ENCODE data around the gene UQCC5. TPM values are rescaled to one million over a fixed set of nuclear protein-coding genes. Genes with fewer than 3 reads are reported as not detected.
A peak's percentile ranks its signal among the peaks of the same experiment; 100 is the strongest.

The UQCC5 gene, protein sequence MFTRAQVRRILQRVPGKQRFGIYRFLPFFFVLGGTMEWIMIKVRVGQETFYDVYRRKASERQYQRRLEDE
- total RNA-seq (1 to 10 TPM; 3.3 to 8.5 TPM), polyA plus RNA-seq (10 to 100 TPM in 1 of 2 donors, 1 to 10 TPM in 1; 5.1 to 39.9 TPM)

DNA sequence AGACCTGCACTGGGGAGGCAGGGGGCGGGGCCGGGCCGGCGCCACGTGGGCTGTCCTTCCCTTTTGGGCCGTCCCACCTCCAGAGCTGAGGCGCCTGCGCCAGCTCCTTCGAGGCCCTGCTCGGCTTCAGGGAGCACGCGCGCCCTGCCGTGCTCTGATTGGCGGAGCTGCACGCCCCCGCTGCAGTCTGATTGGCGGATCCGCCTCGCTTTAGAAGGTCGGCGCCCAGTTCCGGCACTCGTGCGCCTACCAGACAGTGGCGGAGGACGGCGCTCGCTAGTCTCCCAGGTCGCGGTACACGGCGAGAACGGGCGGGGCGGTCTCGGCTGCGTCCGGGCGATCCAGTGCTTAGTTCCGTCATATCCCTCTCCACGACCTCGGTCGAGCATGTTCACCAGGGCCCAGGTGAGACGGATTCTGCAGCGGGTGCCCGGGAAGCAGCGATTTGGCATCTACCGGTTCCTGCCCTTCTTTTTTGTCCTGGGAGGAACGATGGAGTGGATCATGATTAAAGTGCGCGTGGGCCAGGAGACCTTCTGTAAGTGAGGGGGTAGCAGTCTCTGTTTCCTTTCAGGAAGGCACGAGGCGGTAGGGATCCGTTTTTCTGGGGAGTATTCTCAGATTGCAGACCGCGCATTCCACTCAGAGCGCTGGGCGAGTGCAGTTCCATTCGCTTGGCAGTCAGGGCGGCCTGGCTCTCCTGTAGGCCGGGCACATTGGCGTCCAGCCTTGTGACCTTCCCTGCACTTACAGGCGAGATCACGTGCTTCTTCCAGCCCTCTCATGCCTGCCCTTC is at the start of gene UQCC5:
UQCC5 (plus strand) TSS at position 237 of the 796 bp plus-strand sequence; CDS start at position 388, 151 bp downstream.
- Histone ChIP-seq H3K9me3 (ENCODE audit: control insufficient read depth in 4 of 4, low read length in 3 of 4) (no peaks in the 10 kb centered on the region), H3K27me3 (ENCODE audit: control insufficient read depth in 4 of 4, insufficient read depth in 4 of 4, low read length in 3 of 4) (no peaks in the 10 kb centered on the region), H3K9ac (ENCODE audit: low read depth in 1 of 2, low read length in 2 of 2) (peak within 1 kb of the TSS; percentile 69 to 83), H3K4me1 (ENCODE audit: control insufficient read depth in 4 of 4, insufficient read depth in 4 of 4, low read length in 3 of 4) (peaks cover 9 to 37% (median 25%) of the 10 kb centered on the region in 4 donors), H3K27ac (ENCODE audit: low read depth in 1 of 2, low read length in 2 of 2) (peak within 1 kb of the TSS; percentile 89), H3K36me3 (ENCODE audit: control insufficient read depth in 4 of 4, insufficient read depth in 3 of 4, low read depth in 1 of 4, low read length in 3 of 4) (peaks cover 2 to 6% (median 4%) of the 10 kb centered on the region in 4 donors), H3K4me3 (ENCODE audit: low read depth in 1 of 3, low read length in 3 of 3) (peak within 1 kb of the TSS; percentile 58 to 89 (median 65))
- under 1% methylated on average over 65 of the region's 65 CpGs for WGBS
- DNase-seq (ENCODE audit: low spot score), result peak; percentile 95
- TF ChIP-seq, protein P1, sequence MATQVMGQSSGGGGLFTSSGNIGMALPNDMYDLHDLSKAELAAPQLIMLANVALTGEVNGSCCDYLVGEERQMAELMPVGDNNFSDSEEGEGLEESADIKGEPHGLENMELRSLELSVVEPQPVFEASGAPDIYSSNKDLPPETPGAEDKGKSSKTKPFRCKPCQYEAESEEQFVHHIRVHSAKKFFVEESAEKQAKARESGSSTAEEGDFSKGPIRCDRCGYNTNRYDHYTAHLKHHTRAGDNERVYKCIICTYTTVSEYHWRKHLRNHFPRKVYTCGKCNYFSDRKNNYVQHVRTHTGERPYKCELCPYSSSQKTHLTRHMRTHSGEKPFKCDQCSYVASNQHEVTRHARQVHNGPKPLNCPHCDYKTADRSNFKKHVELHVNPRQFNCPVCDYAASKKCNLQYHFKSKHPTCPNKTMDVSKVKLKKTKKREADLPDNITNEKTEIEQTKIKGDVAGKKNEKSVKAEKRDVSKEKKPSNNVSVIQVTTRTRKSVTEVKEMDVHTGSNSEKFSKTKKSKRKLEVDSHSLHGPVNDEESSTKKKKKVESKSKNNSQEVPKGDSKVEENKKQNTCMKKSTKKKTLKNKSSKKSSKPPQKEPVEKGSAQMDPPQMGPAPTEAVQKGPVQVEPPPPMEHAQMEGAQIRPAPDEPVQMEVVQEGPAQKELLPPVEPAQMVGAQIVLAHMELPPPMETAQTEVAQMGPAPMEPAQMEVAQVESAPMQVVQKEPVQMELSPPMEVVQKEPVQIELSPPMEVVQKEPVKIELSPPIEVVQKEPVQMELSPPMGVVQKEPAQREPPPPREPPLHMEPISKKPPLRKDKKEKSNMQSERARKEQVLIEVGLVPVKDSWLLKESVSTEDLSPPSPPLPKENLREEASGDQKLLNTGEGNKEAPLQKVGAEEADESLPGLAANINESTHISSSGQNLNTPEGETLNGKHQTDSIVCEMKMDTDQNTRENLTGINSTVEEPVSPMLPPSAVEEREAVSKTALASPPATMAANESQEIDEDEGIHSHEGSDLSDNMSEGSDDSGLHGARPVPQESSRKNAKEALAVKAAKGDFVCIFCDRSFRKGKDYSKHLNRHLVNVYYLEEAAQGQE (IDR thresholded peaks at IDR 0.05), result peak; percentile 94
- TF ChIP-seq NR2F2 (IDR thresholded peaks at IDR 0.05) (no peak), HNF4G (IDR thresholded peaks at IDR 0.05) (no peak), RXRA (IDR thresholded peaks at IDR 0.05) (peak; percentile 83 to 89), TAF1 (conservative IDR thresholded peaks at IDR 0.05) (peak; percentile 91), FOXA2 (IDR thresholded peaks at IDR 0.05) (no peak), FOXA1 (IDR thresholded peaks at IDR 0.05) (peak; percentile 19), EGR1 (IDR thresholded peaks at IDR 0.05; ENCODE audit: low read depth in 2 of 2) (peak; percentile 100), JUND (IDR thresholded peaks at IDR 0.05) (no peak), HNF4A (conservative IDR thresholded peaks at IDR 0.05) (no peak), RAD21 (IDR thresholded peaks at IDR 0.05) (no peak), YY1 (IDR thresholded peaks at IDR 0.05) (peak; percentile 73), GABPA (IDR thresholded peaks at IDR 0.05 in 1 of 2, conservative IDR thresholded peaks at IDR 0.05 in 1 of 2) (peak in 1 of 2 donors; percentile 58), SP1 (IDR thresholded peaks at IDR 0.05) (peak; percentile 82)
- TF ChIP-seq, protein P2, sequence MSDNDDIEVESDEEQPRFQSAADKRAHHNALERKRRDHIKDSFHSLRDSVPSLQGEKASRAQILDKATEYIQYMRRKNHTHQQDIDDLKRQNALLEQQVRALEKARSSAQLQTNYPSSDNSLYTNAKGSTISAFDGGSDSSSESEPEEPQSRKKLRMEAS (IDR thresholded peaks at IDR 0.05), result peak; percentile 78
- TF ChIP-seq, protein P3, sequence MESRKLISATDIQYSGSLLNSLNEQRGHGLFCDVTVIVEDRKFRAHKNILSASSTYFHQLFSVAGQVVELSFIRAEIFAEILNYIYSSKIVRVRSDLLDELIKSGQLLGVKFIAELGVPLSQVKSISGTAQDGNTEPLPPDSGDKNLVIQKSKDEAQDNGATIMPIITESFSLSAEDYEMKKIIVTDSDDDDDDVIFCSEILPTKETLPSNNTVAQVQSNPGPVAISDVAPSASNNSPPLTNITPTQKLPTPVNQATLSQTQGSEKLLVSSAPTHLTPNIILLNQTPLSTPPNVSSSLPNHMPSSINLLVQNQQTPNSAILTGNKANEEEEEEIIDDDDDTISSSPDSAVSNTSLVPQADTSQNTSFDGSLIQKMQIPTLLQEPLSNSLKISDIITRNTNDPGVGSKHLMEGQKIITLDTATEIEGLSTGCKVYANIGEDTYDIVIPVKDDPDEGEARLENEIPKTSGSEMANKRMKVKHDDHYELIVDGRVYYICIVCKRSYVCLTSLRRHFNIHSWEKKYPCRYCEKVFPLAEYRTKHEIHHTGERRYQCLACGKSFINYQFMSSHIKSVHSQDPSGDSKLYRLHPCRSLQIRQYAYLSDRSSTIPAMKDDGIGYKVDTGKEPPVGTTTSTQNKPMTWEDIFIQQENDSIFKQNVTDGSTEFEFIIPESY (IDR thresholded peaks at IDR 0.05), result no peak
- TF ChIP-seq, protein P4, sequence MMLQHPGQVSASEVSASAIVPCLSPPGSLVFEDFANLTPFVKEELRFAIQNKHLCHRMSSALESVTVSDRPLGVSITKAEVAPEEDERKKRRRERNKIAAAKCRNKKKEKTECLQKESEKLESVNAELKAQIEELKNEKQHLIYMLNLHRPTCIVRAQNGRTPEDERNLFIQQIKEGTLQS (IDR thresholded peaks at IDR 0.05), result no peak
- TF ChIP-seq, protein P5, sequence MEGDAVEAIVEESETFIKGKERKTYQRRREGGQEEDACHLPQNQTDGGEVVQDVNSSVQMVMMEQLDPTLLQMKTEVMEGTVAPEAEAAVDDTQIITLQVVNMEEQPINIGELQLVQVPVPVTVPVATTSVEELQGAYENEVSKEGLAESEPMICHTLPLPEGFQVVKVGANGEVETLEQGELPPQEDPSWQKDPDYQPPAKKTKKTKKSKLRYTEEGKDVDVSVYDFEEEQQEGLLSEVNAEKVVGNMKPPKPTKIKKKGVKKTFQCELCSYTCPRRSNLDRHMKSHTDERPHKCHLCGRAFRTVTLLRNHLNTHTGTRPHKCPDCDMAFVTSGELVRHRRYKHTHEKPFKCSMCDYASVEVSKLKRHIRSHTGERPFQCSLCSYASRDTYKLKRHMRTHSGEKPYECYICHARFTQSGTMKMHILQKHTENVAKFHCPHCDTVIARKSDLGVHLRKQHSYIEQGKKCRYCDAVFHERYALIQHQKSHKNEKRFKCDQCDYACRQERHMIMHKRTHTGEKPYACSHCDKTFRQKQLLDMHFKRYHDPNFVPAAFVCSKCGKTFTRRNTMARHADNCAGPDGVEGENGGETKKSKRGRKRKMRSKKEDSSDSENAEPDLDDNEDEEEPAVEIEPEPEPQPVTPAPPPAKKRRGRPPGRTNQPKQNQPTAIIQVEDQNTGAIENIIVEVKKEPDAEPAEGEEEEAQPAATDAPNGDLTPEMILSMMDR (IDR thresholded peaks at IDR 0.05; ENCODE audit: low read depth, low read length, missing input control), result no peak

All from liver (tissue), 9 donors.